DMS 273 (cell line): ENCODE results near the gene SLC25A26.
"Not testable (repeated sequence)": the region's sequence is repeated elsewhere in the genome, so short reads cannot be mapped to it uniquely, and the experiment has no call there.

Experiments used
- DNase-seq: peaks from one replicate; lab custom pipeline; 2025; ENCODE audit not compliant: unreplicated experiment; lab: John Stamatoyannopoulos, UW

Gene SLC25A26

DNA sequence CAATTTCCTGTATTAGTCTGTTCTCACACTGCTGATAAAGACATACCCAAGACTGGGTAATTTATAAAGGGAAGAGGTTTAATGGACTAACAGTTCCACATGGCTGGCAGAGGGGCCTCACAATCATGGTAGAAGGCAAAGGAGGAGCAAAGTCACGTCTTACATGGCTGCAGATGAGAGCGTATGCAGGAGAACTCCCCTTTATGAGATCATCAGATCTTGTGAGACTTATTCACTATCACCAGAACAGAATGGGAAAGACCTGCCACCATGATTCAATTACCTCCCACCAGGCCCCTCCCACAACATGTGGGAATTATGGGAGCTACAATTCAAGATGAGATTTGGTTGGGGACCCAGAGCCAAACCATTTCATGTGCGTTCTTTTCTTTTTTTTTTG, 5.3 kb downstream of the SLC25A26 start:
- DNase-seq: not testable (repeated sequence)

- no peak for DNase-seq
These were observed 6.2 kb downstream of the SLC25A26 start for GRCh38 chr3:66227051-66227450.

- no peak for DNase-seq
These were observed 7.1 kb downstream of the SLC25A26 start for GRCh38 chr3:66227915-66228314.

DNA sequence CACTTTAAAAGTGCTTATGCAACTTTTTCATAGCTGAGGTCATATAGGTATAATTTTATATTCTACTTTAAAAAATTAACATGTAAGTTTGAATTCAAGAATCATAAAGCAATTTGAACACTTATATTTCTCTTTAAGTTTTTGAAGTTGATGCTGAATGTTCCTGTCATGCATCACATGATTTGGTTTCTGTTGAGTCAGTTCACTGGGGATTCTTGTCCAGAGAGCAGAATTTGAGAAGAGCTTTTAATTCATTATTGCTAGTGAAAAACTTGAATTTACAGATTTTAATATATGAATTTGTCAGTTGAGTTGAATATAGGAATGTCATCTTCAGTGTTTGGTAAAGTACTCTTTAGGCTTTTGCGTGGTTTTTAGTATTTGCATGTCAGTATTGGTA, 7.9 kb downstream of the SLC25A26 start:
- no peak for DNase-seq

GRCh38 chr3:66229931-66230330, 9.1 kb downstream of the SLC25A26 start:
- no peak for DNase-seq

DNA sequence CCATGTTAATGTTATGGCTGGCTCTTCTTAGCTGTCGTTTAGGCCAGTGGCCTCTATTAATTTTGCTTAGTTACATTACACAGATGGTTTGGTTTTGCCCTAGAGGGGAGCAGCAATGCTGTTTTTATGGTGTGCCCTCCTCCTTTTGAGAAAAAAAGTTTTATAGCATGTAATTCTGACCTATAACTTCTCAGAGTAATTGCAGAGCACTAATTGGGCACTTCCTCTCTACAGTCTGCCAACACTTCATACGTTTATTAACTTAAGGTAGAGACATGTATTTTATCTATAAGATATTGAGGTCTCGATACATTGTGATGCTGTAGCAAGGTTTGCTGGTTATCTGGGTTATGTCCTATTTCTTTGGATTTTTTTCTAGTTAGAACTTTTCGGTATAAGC, 12.2 kb downstream of the SLC25A26 start:
- DNase-seq: no peak

DNA sequence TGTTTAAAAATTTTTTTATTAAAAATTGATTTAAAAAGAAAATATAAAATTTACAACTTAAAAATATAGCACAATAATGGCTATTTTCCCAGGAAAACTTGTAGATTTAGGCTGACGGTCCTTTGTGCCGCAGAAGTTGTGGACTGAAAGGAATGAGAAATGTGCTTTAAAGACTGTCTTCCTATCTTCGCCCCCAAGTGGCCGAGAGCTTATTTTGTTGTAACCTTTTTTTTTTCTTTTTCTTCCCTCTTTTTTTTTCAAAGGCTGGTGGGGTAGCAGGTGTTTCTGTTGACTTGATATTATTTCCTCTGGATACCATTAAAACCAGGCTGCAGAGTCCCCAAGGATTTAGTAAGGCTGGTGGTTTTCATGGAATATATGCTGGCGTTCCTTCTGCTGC, 15.5 kb downstream of the SLC25A26 start:
- peak; percentile 12 for DNase-seq

DNA sequence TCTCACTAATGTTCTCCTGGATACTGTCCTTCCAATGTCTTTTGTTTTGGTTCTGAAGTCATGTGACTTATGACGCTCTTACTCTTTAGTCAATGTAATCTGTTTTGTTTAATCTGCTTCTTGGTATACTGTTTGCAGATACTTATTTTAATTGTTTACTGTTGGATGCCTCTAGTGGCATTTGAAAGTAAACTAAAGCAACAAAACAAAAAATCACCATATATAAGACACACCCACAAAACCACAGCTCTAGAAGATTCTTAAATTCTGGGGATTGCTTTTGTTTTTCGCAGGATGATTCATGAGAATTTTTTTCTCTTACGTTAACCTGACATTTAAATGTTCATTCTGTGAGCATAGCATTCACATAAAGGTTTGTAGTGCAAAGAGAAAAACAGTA, 16.8 kb downstream of the SLC25A26 start:
- DNase-seq: no peak

DNA sequence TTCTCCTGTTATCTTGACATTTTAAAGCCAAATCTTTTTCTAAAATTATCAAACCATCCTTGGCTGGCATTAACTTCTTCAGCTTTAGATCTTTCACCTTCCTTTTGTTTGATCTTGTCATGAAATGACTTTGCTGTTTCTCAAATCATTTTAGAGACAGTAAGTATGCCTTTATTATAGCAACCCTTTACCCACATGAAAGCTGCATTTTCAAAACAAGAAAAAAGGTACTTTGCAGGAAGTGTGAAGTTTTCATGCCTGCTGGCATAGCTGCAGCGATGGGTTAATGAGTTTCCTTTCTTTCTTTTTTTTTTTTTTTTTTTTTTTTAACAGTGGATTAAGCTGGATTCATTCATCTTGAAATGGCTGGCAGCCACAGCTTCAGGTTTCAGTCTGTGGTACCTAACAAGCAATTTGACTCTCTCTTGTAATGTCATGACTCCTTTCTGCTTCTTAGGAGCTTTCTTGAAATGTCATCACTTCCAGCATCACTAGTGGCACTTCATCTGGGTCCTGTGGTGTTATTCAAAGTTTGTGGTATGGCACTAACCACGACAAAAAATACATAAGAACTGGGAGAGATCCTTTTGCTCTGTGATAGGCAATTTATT, 18.8 kb downstream of the SLC25A26 start:
- DNase-seq: no peak

GRCh38 chr3:66241466-66241865, 20.7 kb downstream of the SLC25A26 start:
- DNase-seq: no peak

- no peak for DNase-seq
These were observed 22.1 kb downstream of the SLC25A26 start for GRCh38 chr3:66242788-66243464.

DNA sequence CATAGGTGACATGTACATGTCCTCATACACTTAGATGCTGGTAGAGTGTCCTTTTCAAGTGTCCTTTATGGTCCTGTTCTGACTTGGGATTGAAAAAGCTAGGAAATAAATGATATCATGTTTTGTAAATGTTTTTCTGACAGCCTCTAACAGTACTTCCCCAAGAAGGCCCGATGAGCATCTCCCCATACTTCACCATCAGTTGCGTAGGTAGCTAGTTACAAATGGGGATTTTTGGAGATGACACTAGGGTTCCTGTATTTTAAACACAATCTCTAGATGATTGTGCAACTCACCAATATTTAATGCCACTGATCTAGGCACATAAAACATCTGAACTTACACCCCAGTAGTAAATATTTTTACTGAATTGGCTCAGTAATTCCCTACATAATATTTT, 27.8 kb downstream of the SLC25A26 start:
- DNase-seq: no peak

DNA sequence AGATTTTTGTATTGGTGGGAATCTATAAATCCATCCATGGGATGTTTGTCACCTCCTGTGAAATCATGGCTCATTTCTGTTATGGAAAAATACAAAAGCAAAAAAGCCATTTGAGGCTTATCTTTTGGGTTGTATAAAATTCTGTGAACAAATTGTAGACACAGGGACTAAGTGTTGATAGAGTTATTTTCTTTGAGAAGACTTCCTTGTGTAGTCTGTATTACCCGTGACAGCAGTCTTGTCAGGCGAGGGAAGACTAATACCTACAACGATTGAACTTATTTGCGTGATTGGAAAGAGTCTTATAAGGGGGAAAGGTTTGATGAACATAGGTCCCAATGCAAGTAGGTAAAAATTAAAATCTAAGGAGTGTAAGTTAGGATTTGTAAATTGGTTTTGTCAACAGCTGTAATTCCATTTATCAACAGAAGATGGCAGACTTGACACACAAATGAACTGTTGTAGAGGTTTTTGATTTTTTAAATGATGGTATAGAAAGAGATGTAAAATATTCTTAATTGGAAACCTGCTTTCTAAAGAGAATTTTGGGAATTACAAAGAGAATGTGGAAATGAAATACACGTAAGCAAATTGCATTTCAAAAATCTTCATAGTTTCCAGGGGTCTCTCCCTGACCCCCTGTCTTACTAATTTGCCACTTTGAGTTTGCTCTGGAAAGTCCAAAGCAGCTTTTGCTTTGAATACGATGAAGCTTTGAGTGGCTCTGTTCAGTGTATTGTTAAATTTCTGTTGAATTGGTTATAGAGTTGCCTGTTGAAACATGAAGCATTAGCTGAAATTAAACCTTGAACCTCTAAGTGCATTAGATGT, 33.2 kb downstream of the SLC25A26 start:
- DNase-seq: peak; percentile 35

GRCh38 chr3:66255865-66256264, 35.1 kb downstream of the SLC25A26 start:
- DNase-seq: no peak

DNA sequence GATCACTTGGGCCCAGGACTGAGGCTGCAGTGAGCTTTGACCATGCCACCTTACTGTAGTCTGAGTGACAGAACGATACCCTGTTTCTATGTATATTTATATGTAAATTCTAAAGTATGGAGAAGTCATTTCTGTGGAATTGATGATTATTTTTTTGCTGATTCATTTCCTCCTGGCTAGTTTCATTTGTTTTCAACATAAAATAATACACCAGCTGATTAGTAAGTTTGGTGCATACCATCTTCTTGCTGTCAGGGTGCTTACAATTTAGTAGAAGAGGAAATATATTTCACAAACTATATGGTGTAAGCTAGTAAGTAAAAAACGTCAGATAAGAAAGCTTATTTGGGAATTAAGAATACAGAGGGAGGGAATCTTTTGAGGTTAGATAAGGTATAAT, 36.0 kb downstream of the SLC25A26 start:
- DNase-seq: no peak

GRCh38 chr3:66259566-66260255, 38.9 kb downstream of the SLC25A26 start:
- DNase-seq: no peak

DNA sequence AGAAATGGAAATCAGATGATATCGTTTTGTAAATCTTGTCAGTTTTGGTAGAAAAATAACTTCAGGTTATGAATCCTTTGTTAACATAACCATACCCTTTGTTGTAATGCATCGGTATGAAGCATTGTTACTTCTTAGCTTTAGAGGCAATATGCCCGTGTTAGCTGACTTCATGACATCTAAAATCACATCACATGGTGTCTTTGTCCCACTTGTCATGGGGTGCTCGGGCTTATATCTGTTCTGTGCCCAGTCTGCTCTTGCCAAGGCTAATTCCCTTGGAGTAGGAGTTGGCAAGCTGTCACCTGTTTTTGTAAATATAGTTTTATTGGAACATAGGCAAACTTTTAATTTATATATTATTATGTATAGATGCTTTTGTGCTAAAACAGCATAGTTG, 39.6 kb downstream of the SLC25A26 start:
- DNase-seq: no peak

GRCh38 chr3:66261355-66261754, 40.6 kb downstream of the SLC25A26 start:
- DNase-seq: no peak

DNA sequence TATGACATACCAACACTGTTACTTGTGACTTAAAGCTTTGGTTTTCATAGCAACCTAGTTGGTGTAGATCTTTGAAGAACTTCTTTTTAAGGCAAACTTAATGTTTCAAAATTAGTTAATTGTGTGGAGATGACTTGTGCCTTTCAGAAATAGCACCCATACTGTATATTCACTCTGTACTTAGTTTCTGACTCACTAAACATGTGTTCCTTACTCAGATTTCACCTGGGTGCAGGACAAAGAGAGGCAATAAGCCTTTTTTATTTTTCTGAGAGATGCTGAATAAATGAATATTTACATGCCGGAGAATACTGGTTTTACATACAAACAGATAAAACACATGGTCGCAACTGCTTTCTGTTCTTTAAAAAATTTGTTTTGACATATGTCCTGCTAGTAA, 44.8 kb downstream of the SLC25A26 start:
- DNase-seq: no peak

DNA sequence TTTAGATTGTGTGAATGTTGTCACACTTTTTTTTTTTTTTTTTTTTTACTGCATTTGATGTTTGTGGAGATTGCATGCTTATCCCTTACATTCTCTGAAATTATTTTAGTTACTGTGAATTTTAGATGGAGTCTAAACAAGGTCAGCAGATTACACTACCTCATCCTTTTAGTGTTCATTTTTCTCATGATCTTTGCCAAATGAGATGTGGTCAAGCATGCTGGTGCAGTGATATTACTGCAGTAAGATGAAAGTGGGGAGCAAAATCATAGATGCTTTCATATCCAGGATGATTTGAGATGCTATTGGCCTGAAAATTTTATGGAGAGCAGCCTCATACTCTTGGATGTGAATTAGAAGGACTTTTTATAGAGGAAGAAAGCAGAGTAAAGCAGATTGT, 45.8 kb downstream of the SLC25A26 start:
- DNase-seq: no peak

- DNase-seq: no peak
These were observed 46.2 kb downstream of the SLC25A26 start for GRCh38 chr3:66267031-66267430.

- DNase-seq: no peak
These were observed 47.1 kb downstream of the SLC25A26 start for GRCh38 chr3:66267906-66268305.
